Psoas muscle (tissue), 8 donors: ENCODE measurements around the gene SLAMF1. TPM values are rescaled to one million over a fixed set of nuclear protein-coding genes. Genes with fewer than 3 reads are reported as not detected.
"Not testable (repeated sequence)": the region's sequence is repeated elsewhere in the genome, so short reads cannot be mapped to it uniquely, and the experiment has no call there.

Source experiments
- ATAC-seq, 4 donors: fragments of 200-7000 bp; cut with Tn5 transposase; one replicate each; pipeline ENCODE4 v1.9.1; 2020; ENCODE audit warnings: moderate library complexity in 3 of 4, mild to moderate bottlenecking in 2 of 4
- DNase-seq, 2 donors: peaks; one replicate each; pipeline ENCODE4 v3.0.0-alpha.2; 2020
- H3K27ac ChIP-seq: fragments of 200-600 bp; one replicate; pipeline ENCODE4 v1.8.0; 2022
- H3K27me3 ChIP-seq, 3 donors: fragments of 200-600 bp in 1 of 3; one replicate each; pipeline versions ENCODE4 v1.6.1 to v1.8.0; 2013 to 2022; ENCODE audit warnings: low read length in 2 of 3, mild to moderate bottlenecking in 2 of 3, moderate library complexity in 1 of 3; ENCODE audit not compliant: insufficient read depth in 3 of 3
- H3K36me3 ChIP-seq, 2 donors: fragments of 200-600 bp in 1 of 2; one replicate each; pipeline versions ENCODE4 v1.6.1 to v1.8.0; 2013 to 2022; ENCODE audit warnings: low read depth in 1 of 2, mild to moderate bottlenecking in 1 of 2, moderate library complexity in 1 of 2; ENCODE audit not compliant: insufficient read depth in 1 of 2
- H3K4me1 ChIP-seq: fragments of 200-600 bp; one replicate; pipeline ENCODE4 v1.8.0; 2022
- H3K4me3 ChIP-seq: fragments of 200-600 bp; one replicate; pipeline ENCODE4 v1.8.0; 2022; ENCODE audit warnings: mild to moderate bottlenecking
- H3K9me3 ChIP-seq: fragments of 200-600 bp; one replicate; pipeline ENCODE4 v1.8.0; 2022
- CTCF ChIP-seq: fragments of 200-600 bp; IDR thresholded peaks from one replicate; pipeline ENCODE4 v1.8.0; 2022; ENCODE audit warnings: antibody characterized with exemption
- WGBS, 3 donors: extraction: QIAGEN DNeasy Blood & Tissue Kit; methylation state at CpG; one replicate each; pipeline versions ENCODE4 v1.1.6 to v1.1.7; 2013; 5-methylcytosine and 5-hydroxymethylcytosine counted together
- intact Hi-C, 2 donors: fragments of 100-400 bp; cut with DNase I; formaldehyde crosslinking; loops; one replicate each; pipeline versions ENCODE4 v1.11.0 to v1.14.2; 2022
- polyA plus RNA-seq, 3 donors: library from polyadenylated mRNA; stranded (reverse); fragments of 200-250 nt; gene quantifications; one replicate each; pipeline ENCODE4 v1.2.3, GENCODE V29; 2013
- total RNA-seq, 4 donors: library from RNA; stranded (reverse); fragmentation: NEBNext Ultra II Directional in 2 of 4; extraction: Animal tissue kit (Norgen Biotek cat#: 25700) in 2 of 4; gene quantifications; one replicate each; pipeline versions ENCODE4 v1.2.1 to v1.2.4, GENCODE V29; 2021 to 2023
- donor health status: healthy with polysubstance abuse.
- donor health status: DM: no; HTN: no; CAD: no; lungs with moderate emphysema.
- donor health status: Bipolar disorder and iron deficiency.
- donor health status: healthy.
- donor health status: DM: yes; HTN: yes; CAD: no.
- donor health status: DM: no; HTN: no; CAD: no.
- donor health status: DM: no; HTN: no; CAD: no.
- donor health status: DM: yes; HTN: yes; CAD: no.

The SLAMF1 gene
- total and polyA plus RNA-seq, 7 donors, result 0.03 to 0.30 (median 0.08) TPM

- Histone ChIP-seq H3K4me3 (no peak overlapping the region), H3K36me3 (no peaks in the 10 kb centered on the region), H3K27me3 (no peaks in the 10 kb centered on the region), H3K4me1 (no peaks in the 10 kb centered on the region), H3K9me3 (no peaks in the 10 kb centered on the region), H3K27ac (no peak overlapping the region)
- no peak for TF ChIP-seq CTCF
- 80 to 86% (median 82%) methylated on average over 9 of the region's 9 CpGs for WGBS, 3 donors
- no peak for ATAC-seq
- DNase-seq, result no peak
- intact Hi-C loops, result no loop called here
Observed at GRCh38 chr1:160652924-160653619, 6.2 kb upstream of the SLAMF1 start.

- intact Hi-C loops, ATAC-seq, H3K4me1 ChIP-seq, H3K36me3 ChIP-seq, H3K27ac ChIP-seq, DNase-seq, H3K4me3 ChIP-seq, H3K9me3 ChIP-seq, H3K27me3 ChIP-seq: not testable (repeated sequence)
- WGBS, 3 donors, result 15 to 27% (median 20%) methylated on average over 8 of the region's 8 CpGs
Observed at GRCh38 chr1:160652065-160652641, 5.3 kb upstream of the SLAMF1 start.

GRCh38 chr1:160651433-160652064 is 4.7 kb upstream of the SLAMF1 start:
- intact Hi-C loops, result no loop called here
- no peaks in the 10 kb centered on the region for H3K4me1 ChIP-seq
- TF ChIP-seq CTCF, result no peak
- no peak for DNase-seq
- no peaks in the 10 kb centered on the region for H3K9me3 ChIP-seq
- 17 to 24% (median 20%) methylated on average over 1 of the region's 1 CpG for WGBS, 3 donors
- no peak for ATAC-seq
- H3K27me3 ChIP-seq, result no peaks in the 10 kb centered on the region
- H3K27ac ChIP-seq, result no peak overlapping the region
- H3K4me3 ChIP-seq, result no peak overlapping the region
- H3K36me3 ChIP-seq, result no peaks in the 10 kb centered on the region

GRCh38 chr1:160647329-160647720 is 481 bp upstream of the SLAMF1 start:
- ATAC-seq, result no peak
- intact Hi-C loops, result no loop called here
- WGBS, 3 donors, result 63 to 79% (median 78%) methylated on average over 3 of the region's 3 CpGs
- DNase-seq, result no peak
- no peaks in the 10 kb centered on the region for H3K36me3 ChIP-seq
- no peaks in the 10 kb centered on the region for H3K9me3 ChIP-seq
- H3K4me3 ChIP-seq, result no peak overlapping the region
- no peaks in the 10 kb centered on the region for H3K4me1 ChIP-seq
- H3K27ac ChIP-seq, result no peak overlapping the region
- TF ChIP-seq CTCF, result no peak
- H3K27me3 ChIP-seq, result no peaks in the 10 kb centered on the region

- no peak for DNase-seq
- Histone ChIP-seq H3K27me3 (no peaks in the 10 kb centered on the region), H3K36me3 (no peaks in the 10 kb centered on the region), H3K9me3 (no peaks in the 10 kb centered on the region), H3K27ac (no peak overlapping the region), H3K4me1 (no peaks in the 10 kb centered on the region), H3K4me3 (no peak overlapping the region)
- no peak for ATAC-seq
- intact Hi-C loops, result no loop called here
- 76 to 88% (median 76%) methylated on average over 1 of the region's 1 CpG for WGBS, 3 donors
- no peak for TF ChIP-seq CTCF
Observed at GRCh38 chr1:160646180-160646579, 664 bp downstream of the SLAMF1 start.
